ENCODE data around the gene LTV1. TPM values are rescaled to one million over a fixed set of nuclear protein-coding genes. Genes with fewer than 3 reads are reported as not detected.

Gene LTV1
- 31.3 to 42.7 TPM (median 32.0 TPM) in 5 replicates for total RNA-seq (2022; extraction: Qiagen RNA extraction)

GRCh38 chr6:143842902-143843676, at the start of gene LTV1:
TSS of gene LTV1 (plus strand) at chr6:143843338. CDS start at chr6:143843478, 140 bp downstream.

GRCh38 chr6:143864234-143864633, 21.1 kb downstream of the LTV1 start, which contains the start of gene ZC2HC1B:
TSS of gene ZC2HC1B (plus strand) at chr6:143864474. CDS start at chr6:143864540, 66 bp downstream.

Other genes with a start within 250 kb of the LTV1 start
- gene PHACTR2, start 165.4 kb upstream of the LTV1 start, total RNA-seq (2022; extraction: Qiagen RNA extraction) = 2.9 to 3.7 TPM (median 3.3 TPM) in 5 replicates
- not detected in 5 replicates for gene ZC2HC1B, start 21.1 kb downstream of the LTV1 start, total RNA-seq (2022; extraction: Qiagen RNA extraction)
- gene PLAGL1, start 164.9 kb downstream of the LTV1 start, total RNA-seq (2022; extraction: Qiagen RNA extraction) = 6.4 to 9.3 TPM (median 7.7 TPM) in 5 replicates